Measurements from ENCODE around the gene EID3. TPM values are rescaled to one million over a fixed set of nuclear protein-coding genes. Genes with fewer than 3 reads are reported as not detected.

EID3 gene
- total and polyA plus RNA-seq, 9 of the 15 experiments (the other 6 are each of a cell fraction or from before 2014, with no cell fraction given) = 0.07 to 3.5 (median 0.42) TPM

- TF ChIP-seq MLLT1 (IDR thresholded peaks at IDR 0.05) (0 out of 4 replicates have a peak, but pooled peaks of 1 of the 2 experiments have one; percentile 5), GABPA (tag; conservative IDR thresholded peaks at IDR 0.05; ENCODE audit: low read depth) (peak; percentile 67), ZNF212 (CRISPR knock-in tag; IDR thresholded peaks at IDR 0.05) (no peak), ZNF511 (CRISPR knock-in tag; IDR thresholded peaks at IDR 0.05) (peak; percentile 51; the same call in 1 of the 2 replicates), HOXB6 (CRISPR knock-in tag; IDR thresholded peaks at IDR 0.05; ENCODE audit: borderline replicate concordance) (no peak), ZNF280A (IDR thresholded peaks at IDR 0.05; ENCODE audit: low read depth, partially characterized antibody) (no peak), CHD2 (IDR thresholded peaks at IDR 0.05; ENCODE audit: low read depth, low read length) (0 out of 2 replicates have a peak, but pooled peaks have one; percentile 12), BRF2 (IDR thresholded peaks at IDR 0.05; ENCODE audit: borderline replicate concordance, insufficient read depth, insufficient read length) (no peak), KDM1A (IDR thresholded peaks at IDR 0.05) (no peak; a peak in 1 of 4 replicates), FOXA1 (IDR thresholded peaks at IDR 0.05; ENCODE audit: borderline replicate concordance) (no peak), PRMT5 (CRISPR knock-in tag; IDR thresholded peaks at IDR 0.05) (no peak), ZNF3 (CRISPR knock-in tag; IDR thresholded peaks at IDR 0.05) (no peak), ZNF274 (IDR thresholded peaks at IDR 0.05; ENCODE audit: borderline replicate concordance, low read depth, low read length) (no peak), ZNF75A (CRISPR knock-in tag; IDR thresholded peaks at IDR 0.05) (no peak), CREB5 (CRISPR knock-in tag; IDR thresholded peaks at IDR 0.05) (no peak), BCL6 (CRISPR knock-in tag; IDR thresholded peaks at IDR 0.05) (no peak), BCOR (IDR thresholded peaks at IDR 0.05) (0 out of 2 replicates have a peak, but pooled peaks have one; percentile 38)
These were observed 14.8 kb upstream of the EID3 start (continued) for GRCh38 chr12:104288635-104289274.
